ENCODE results near the gene AHNAK. TPM values are rescaled to one million over a fixed set of nuclear protein-coding genes. Genes with fewer than 3 reads are reported as not detected.
A peak's percentile ranks its signal among the peaks of the same experiment; 100 is the strongest.

AHNAK gene
- total and polyA plus RNA-seq, 8 donors: 176 to 636 (median 219) TPM

GRCh38 chr11:62539238-62539925, 7.2 kb downstream of the AHNAK start:
- peaks cover 65 to 76% of the 10 kb centered on the region in 2 donors for H3K4me1 ChIP-seq
- peaks cover 0 to 7% of the 10 kb centered on the region in 2 donors for H3K27me3 ChIP-seq
- intact Hi-C loops (cut with DNase I): no loop called here
- no peak for TF ChIP-seq CTCF (IDR thresholded peaks at IDR 0.05)
- no peak overlapping the region for H3K4me3 ChIP-seq
- H3K9me3 ChIP-seq: no peaks in the 10 kb centered on the region
- DNase-seq: peak in 2 of 4 donors; percentile 54 to 87
- ATAC-seq: peak; percentile 35
- H3K36me3 ChIP-seq: peaks cover 2 to 24% of the 10 kb centered on the region in 2 donors
- peak overlapping the region; percentile 61 to 96 for H3K27ac ChIP-seq

GRCh38 chr11:62538470-62539237, 8.0 kb downstream of the AHNAK start:
- Histone ChIP-seq H3K27ac (peak overlapping the region; percentile 61 to 96), H3K4me1 (peaks cover 60 to 69% of the 10 kb centered on the region in 2 donors), H3K9me3 (no peaks in the 10 kb centered on the region), H3K4me3 (no peak overlapping the region), H3K36me3 (peaks cover 2 to 31% of the 10 kb centered on the region in 2 donors), H3K27me3 (no peaks in the 10 kb centered on the region)
- DNase-seq (no peak), ATAC-seq (no peak)
- intact Hi-C loops (cut with DNase I): no loop called here
- no peak for TF ChIP-seq CTCF (IDR thresholded peaks at IDR 0.05)

- Histone ChIP-seq H3K27me3 (no peaks in the 10 kb centered on the region), H3K27ac (no peak overlapping the region), H3K4me3 (no peak overlapping the region), H3K4me1 (peaks cover 38 to 47% of the 10 kb centered on the region in 2 donors), H3K36me3 (peaks cover 2 to 53% of the 10 kb centered on the region in 2 donors), H3K9me3 (no peaks in the 10 kb centered on the region)
- no peak for ATAC-seq
- intact Hi-C loops (cut with DNase I): no loop called here
- no peak for DNase-seq
- no peak for TF ChIP-seq CTCF (IDR thresholded peaks at IDR 0.05)
Observed at GRCh38 chr11:62536301-62536957, 10.2 kb downstream of the AHNAK start.

GRCh38 chr11:62535802-62536201, 10.8 kb downstream of the AHNAK start:
- H3K4me1 ChIP-seq: peaks cover 31 to 40% of the 10 kb centered on the region in 2 donors
- H3K9me3 ChIP-seq: no peaks in the 10 kb centered on the region
- H3K27ac ChIP-seq: no peak overlapping the region
- ATAC-seq (no peak), DNase-seq (no peak)
- TF ChIP-seq CTCF (IDR thresholded peaks at IDR 0.05): no peak
- H3K4me3 ChIP-seq: no peak overlapping the region
- H3K36me3 ChIP-seq: peaks cover 2 to 59% of the 10 kb centered on the region in 2 donors
- no peaks in the 10 kb centered on the region for H3K27me3 ChIP-seq
- intact Hi-C loops (cut with DNase I): no loop called here

All from left lung (tissue), 10 donors.